HepG2 (cell line): ENCODE measurements around the gene SMTNL1. TPM values are rescaled to one million over a fixed set of nuclear protein-coding genes. Genes with fewer than 3 reads are reported as not detected.

Experiments
- JUN ChIP-seq: sonication (generic); formaldehyde crosslinking; IDR thresholded peaks from 2 replicates; pipeline ENCODE4 v1.4.0; 2020; ENCODE audit warnings: mild to moderate bottlenecking, missing genetic modification reagents
- NFRKB ChIP-seq: fragments of 450-650 bp; IDR thresholded peaks from 2 replicates; pipeline ENCODE4 v1.6.1; 2017
- PATZ1 ChIP-seq: sonication (generic); formaldehyde crosslinking; IDR thresholded peaks from 2 replicates; pipeline ENCODE4 v1.4.0; 2020; ENCODE audit warnings: missing genetic modification reagents
- SMAD3 ChIP-seq: sonication (generic); formaldehyde crosslinking; IDR thresholded peaks from 2 replicates; pipeline ENCODE4 v1.4.0; 2020; ENCODE audit warnings: missing genetic modification reagents
- SP4 ChIP-seq: sonication (generic); formaldehyde crosslinking; IDR thresholded peaks from 2 replicates; pipeline ENCODE4 v1.8.1; 2023; ENCODE audit warnings: mild to moderate bottlenecking, missing genetic modification reagents
- SRF ChIP-seq: IDR thresholded peaks from 2 replicates; pipeline ENCODE4 v1.6.1; 2011; ENCODE audit warnings: mild to moderate bottlenecking, low read depth, low read length, moderate library complexity
- TCF7 ChIP-seq: sonication (generic); IDR thresholded peaks from 2 replicates; pipeline ENCODE4 v1.6.1; 2016; ENCODE audit warnings: antibody characterized with exemption, low read depth
- THAP9 ChIP-seq: sonication (generic); formaldehyde crosslinking; IDR thresholded peaks from 2 replicates; pipeline ENCODE4; 2020; ENCODE audit warnings: missing genetic modification reagents, mild to moderate bottlenecking, borderline replicate concordance
- UBTF ChIP-seq: sonication (generic); formaldehyde crosslinking; IDR thresholded peaks from 2 replicates; pipeline ENCODE4 v1.4.0; 2020; ENCODE audit warnings: mild to moderate bottlenecking, missing genetic modification reagents
- ZFP91 ChIP-seq: sonication (generic); formaldehyde crosslinking; IDR thresholded peaks from 2 replicates; pipeline ENCODE4 v1.9.0; 2022; ENCODE audit warnings: missing genetic modification reagents, mild to moderate bottlenecking, borderline replicate concordance
- ZKSCAN1 ChIP-seq: fragments of 150-350 bp; IDR thresholded peaks from 2 replicates; pipeline ENCODE4 v1.6.1; 2014; ENCODE audit warnings: low read length
- ZKSCAN8 ChIP-seq: IDR thresholded peaks from 2 replicates; pipeline ENCODE4 v1.6.1; 2016; ENCODE audit warnings: borderline replicate concordance, missing genetic modification reagents, missing compliant biosample characterization
- ZMAT3 ChIP-seq: sonication (generic); formaldehyde crosslinking; conservative IDR thresholded peaks from 2 replicates; pipeline ENCODE4 v1.7.0; 2021; ENCODE audit warnings: missing genetic modification reagents
- ZNF138 ChIP-seq: sonication (generic); formaldehyde crosslinking; IDR thresholded peaks from 2 replicates; pipeline ENCODE4 v1.5.0; 2020; ENCODE audit warnings: mild to moderate bottlenecking, low read depth, missing genetic modification reagents
- ZNF251 ChIP-seq: sonication (generic); formaldehyde crosslinking; IDR thresholded peaks from 2 replicates; pipeline ENCODE4 v1.9.0; 2021; ENCODE audit warnings: mild to moderate bottlenecking, missing genetic modification reagents
- ZNF3 ChIP-seq: IDR thresholded peaks from 2 replicates; pipeline ENCODE4 v1.7.0; 2017; ENCODE audit warnings: inconsistent platforms
- ZNF44 ChIP-seq: sonication (generic); formaldehyde crosslinking; IDR thresholded peaks from 2 replicates; pipeline ENCODE4 v1.5.1; 2020; ENCODE audit warnings: mild to moderate bottlenecking, missing genetic modification reagents
- ZNF567 ChIP-seq: sonication (generic); formaldehyde crosslinking; IDR thresholded peaks from 2 replicates; pipeline ENCODE4 v1.8.1; 2023; ENCODE audit warnings: mild to moderate bottlenecking, missing genetic modification reagents, borderline replicate concordance
- ZNF709 ChIP-seq: sonication (generic); formaldehyde crosslinking; IDR thresholded peaks from 2 replicates; pipeline ENCODE4 v1.5.0; 2020; ENCODE audit warnings: mild to moderate bottlenecking, missing genetic modification reagents
- ZNF784 ChIP-seq: sonication (generic); formaldehyde crosslinking; IDR thresholded peaks from 2 replicates; pipeline ENCODE4 v1.5.1; 2020; ENCODE audit warnings: missing genetic modification reagents, mild to moderate bottlenecking, borderline replicate concordance
- polyA plus RNA-seq, 8 experiments: library from polyadenylated mRNA; depleted of rRNA in 3 of 8; stranded (reverse) in 7 of 8; unstranded in 1 of 8; fragments of >200 nt; fragmentation: Illumina TruSeq in 4 of 8; extraction: Trizol in 4 of 8; gene quantifications; 2 replicates each; pipeline versions ENCODE4 v1.2.1 to v1.2.3, GENCODE V29; 2011 to 2016; ENCODE audit warnings: low read depth in 4 of 8, missing spikeins in 1 of 8, mixed read lengths in 1 of 8; ENCODE audit not compliant: insufficient read depth in 1 of 8
- total RNA-seq, 5 experiments: library from RNA; depleted of rRNA; stranded (reverse); fragments of >200 nt; fragmentation: Illumina TruSeq; extraction: Trizol; gene quantifications; 2 replicates each; pipeline ENCODE4 v1.2.3, GENCODE V29; 2016; ENCODE audit warnings: low read depth in 1 of 5

Gene SMTNL1
- total and polyA plus RNA-seq, 2 of the 13 experiments (the other 11 are each of a cell fraction or from before 2014, with no cell fraction given), result 0.04 TPM; not detected in 1

GRCh38 chr11:57568330-57568766, 31.0 kb downstream of the SMTNL1 start (continued):
- TF ChIP-seq PATZ1 (CRISPR knock-in tag) (peak; percentile 28; the same call in 1 of the 2 replicates), ZFP91 (CRISPR knock-in tag) (peak; percentile 5; the same call in 1 of the 2 replicates), ZKSCAN8 (CRISPR knock-in tag) (peak; percentile 97), SRF (no peak), TCF7 (no peak), SMAD3 (CRISPR knock-in tag) (peak; percentile 69; the same call in 1 of the 2 replicates), UBTF (CRISPR knock-in tag) (peak; percentile 13; the same call in 1 of the 2 replicates), ZNF567 (CRISPR knock-in tag) (0 out of 2 replicates have a peak, but pooled peaks have one; percentile 53), ZMAT3 (CRISPR knock-in tag) (no peak), THAP9 (CRISPR knock-in tag) (0 out of 2 replicates have a peak, but pooled peaks have one; percentile 56), ZNF709 (CRISPR knock-in tag) (0 out of 2 replicates have a peak, but pooled peaks have one; percentile 7), ZNF784 (0 out of 2 replicates have a peak, but pooled peaks have one; percentile 36), NFRKB (no peak), ZKSCAN1 (peak; percentile 75; the same call in 1 of the 2 replicates), ZNF251 (no peak), JUN (no peak), ZNF3 (CRISPR knock-in tag) (peak; percentile 81), ZNF138 (no peak), ZNF44 (CRISPR knock-in tag) (0 out of 2 replicates have a peak, but pooled peaks have one; percentile 6), SP4 (CRISPR knock-in tag) (0 out of 2 replicates have a peak, but pooled peaks have one; percentile 42)
- TF ChIP-seq, all 625 proteins: peak for 20
